HG03066 (cell line): ENCODE results near the gene UBALD1.

Experiments
- ATAC-seq: cut with Tn5 transposase; IDR thresholded peaks from one replicate; pipeline ENCODE4 v1.9.1; 2021; ENCODE audit warnings: low read depth; ENCODE audit not compliant: unreplicated experiment

Gene UBALD1

DNA sequence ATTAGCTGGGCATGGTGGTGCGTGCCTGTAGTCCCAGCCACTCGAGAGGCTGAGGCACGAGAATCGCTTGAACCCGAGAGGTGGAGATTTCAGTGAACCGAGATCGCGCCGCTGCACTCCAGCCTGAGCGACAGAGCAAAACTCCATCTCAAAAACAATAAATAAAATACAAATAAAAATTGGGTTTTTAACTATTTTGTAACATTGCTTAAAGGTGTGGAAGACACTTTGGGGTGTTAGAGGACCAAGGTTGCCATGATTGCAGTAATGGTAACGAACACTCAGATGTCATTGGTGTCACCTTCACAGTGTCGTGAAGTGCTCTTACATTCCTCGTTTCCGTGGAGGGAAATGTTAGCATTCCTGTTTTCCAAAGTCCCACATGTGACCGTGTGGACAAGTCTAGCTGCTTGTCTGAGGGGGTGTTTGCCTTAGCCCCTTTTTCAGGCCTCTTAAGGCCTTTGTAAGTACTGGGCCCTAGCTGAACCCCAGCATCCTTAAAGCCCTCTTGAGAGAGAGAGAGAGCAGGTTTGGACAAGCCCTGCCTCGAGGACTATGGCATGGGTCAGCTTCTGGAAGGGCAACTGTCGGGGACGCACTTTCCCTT is 49.9 kb downstream of the UBALD1 start:
- no peak for ATAC-seq

DNA sequence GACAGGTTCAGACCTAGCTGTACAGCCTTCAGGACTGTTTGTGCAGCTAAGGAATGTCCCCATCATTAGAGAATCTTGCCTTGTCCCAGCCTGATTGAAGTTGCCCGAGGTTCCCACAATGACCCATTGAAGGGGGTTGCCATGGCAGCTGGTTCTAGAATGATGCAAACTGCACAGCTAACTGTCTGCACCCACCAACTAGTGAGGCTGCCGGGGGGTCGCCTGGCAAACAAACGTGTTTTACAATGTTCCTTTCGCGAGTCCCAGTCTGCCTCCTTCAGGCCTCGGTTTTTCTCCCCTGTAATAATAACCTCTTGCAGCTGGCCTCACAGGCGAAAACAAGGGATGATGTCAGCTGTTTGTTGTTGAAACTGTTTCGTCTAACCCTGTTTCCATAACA is 53.1 kb downstream of the UBALD1 start:
- ATAC-seq, result no peak
